Stimulated activated CD8-positive, alpha-beta memory T cell treated with anti-CD3 and anti-CD28 coated beads, Interleukin-15, amount 100 ng/mL, for 4 hours (primary cell): Measurements from ENCODE around the gene NACAD.

Experiments used
- DNase-seq, 2 donors: peaks; one replicate each; pipeline ENCODE4 v3.0.0-alpha.2; 2020; ENCODE audit warnings: low read depth in 2 of 2

NACAD gene

GRCh38 chr7:45073786-45074527, 14.8 kb downstream of the NACAD start:
- DNase-seq = no peak

DNA sequence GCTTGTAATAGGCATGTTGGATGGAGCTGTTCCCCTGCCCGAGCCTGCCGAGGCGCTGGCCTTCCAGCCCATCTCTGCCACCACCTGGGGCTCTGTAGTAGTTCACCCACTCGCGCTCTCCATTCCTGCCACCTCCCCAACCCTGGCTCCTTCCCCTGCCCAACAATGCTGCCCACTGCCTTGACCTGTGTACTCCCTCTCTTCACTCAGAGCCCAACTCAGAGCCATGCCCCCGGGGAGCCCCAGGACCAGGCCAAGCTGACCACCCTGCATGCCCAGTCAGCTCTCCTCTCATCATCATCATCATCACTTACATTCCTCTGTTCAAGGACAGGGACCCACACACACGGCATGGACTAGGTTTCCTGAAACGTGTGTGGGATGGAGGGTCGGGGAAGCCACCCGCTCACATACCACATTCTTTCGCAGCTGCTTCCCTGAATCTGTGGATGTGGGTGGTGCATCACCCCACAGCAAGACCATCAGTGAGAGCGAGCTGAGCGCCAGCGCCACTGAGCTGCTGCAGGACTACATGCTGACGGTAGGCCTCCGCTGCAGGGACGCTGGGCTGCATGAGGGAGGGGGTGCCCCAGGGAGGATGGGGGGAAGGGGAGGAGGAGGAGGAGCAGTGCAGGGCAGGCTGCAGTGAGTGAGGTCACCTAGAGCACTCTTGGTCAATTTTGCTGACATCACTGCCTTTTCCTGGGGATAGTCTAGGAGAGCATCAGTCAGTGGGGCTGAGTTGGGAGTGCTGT, 15.6 kb downstream of the NACAD start:
- DNase-seq = no peak

- no peak for DNase-seq
These were observed 16.4 kb downstream of the NACAD start for GRCh38 chr7:45072131-45073030.

GRCh38 chr7:45071528-45071927, 17.2 kb downstream of the NACAD start:
- no peak for DNase-seq

DNA sequence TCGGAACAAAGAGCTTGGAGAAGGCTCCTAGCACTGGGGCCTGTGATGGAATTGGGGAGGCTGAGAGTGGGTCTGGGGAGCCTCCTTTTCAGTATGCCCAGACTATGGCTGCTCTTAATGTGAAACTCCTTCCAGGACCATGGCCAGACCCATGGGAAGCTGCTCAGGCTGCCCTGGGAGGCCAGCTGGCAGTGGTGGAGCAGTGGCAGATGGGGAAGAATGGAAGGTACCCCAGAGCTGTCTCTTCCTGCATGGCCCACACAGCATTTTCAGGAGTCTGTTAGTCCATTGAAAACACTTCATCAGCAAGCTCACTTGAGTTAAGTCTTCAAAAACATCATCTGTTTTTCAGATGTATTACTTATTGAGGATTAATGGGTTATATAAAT, 18.5 kb downstream of the NACAD start:
- no peak for DNase-seq

- no peak for DNase-seq
These were observed 19.1 kb downstream of the NACAD start for GRCh38 chr7:45069444-45070253.

DNA sequence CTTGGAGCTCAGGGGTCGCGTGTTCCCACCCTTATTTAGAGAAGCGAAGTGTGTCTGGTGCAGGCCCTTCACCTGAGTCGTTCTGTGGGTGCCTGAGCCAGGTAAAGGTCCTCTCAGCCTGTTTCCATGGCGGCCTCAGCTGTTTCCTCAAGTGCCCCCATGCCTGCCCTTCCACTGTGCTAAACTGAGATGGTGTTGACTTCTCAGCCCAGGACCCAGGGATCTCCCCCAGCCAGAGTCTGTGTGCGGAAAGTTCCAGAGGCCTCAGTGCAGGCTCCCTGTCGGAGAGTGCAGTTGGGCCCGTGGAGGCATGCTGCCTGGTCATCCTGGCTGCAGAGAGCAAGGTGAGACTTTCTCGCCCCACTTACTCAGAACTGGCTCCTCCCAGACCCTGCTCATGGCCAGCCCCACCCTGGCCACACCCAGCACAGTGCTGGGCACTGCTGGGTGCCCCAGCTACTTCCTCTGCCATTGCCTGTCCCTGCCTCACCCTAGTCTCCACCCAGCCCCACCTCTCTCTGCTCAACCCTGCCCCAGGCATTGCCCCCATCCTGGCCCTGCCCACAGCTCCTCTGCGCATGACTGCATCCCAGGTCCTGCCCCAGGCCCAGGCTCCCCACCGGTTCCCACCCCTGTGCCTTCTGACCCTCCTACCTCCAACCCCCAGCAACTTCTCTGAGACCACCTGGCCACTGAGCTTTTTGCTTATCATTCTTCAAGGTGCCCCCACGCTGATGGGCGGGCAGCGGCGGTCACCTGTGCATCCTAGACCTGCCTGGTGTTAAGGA, 20.3 kb downstream of the NACAD start:
- DNase-seq = no peak

- no peak for DNase-seq
These were observed 21.2 kb downstream of the NACAD start for GRCh38 chr7:45067582-45067981.

DNA sequence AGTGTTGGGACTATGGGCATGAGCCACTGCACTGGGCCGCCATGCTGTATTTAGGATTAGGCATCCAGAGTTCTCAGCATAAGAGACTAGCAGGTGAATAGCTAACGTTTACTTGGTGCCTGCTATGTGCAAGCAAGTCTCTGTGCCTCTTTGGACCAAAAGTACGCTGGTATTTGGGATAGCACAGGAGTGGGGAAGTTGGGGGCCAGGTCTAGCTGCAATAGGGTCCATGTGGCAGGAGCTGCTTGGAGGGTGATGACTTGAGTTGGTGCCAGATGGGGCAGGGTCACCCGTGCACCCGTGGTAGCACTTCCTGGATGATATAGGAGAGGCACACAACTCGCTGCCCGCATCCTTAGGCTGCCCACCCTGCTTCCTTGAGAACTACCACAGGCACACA, 22.4 kb downstream of the NACAD start:
- DNase-seq = no peak

GRCh38 chr7:45065031-45065995, 23.5 kb downstream of the NACAD start:
- no peak for DNase-seq

- no peak for DNase-seq
These were observed 24.6 kb downstream of the NACAD start for GRCh38 chr7:45064047-45064725.

- no peak for DNase-seq
These were observed 26.9 kb downstream of the NACAD start for GRCh38 chr7:45061806-45062425.

GRCh38 chr7:45061352-45061751, 27.4 kb downstream of the NACAD start:
- no peak for DNase-seq

- DNase-seq = no peak
These were observed 28.5 kb downstream of the NACAD start for GRCh38 chr7:45060295-45060694.

DNA sequence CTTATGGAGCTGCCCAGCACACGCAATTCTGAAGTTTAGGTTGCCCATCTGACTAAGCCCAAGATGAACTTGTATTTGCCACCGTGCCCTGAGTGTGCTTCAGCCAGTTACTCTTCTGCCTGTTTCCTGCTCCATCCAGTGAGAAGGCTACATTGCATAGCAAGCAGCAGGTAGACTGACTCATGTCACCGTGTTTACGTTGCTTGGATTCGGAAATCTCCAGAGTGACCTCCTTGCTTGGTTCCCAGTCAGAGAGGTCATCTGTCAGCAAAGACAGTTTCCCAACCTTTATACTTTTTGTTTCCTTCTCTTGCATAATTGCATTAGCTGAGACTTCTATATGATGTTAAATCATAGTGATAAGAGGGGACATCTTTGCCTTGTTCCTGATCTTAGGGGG, 30.9 kb downstream of the NACAD start:
- DNase-seq = no peak

- DNase-seq = no peak
These were observed 33.1 kb downstream of the NACAD start for GRCh38 chr7:45055594-45056219.

DNA sequence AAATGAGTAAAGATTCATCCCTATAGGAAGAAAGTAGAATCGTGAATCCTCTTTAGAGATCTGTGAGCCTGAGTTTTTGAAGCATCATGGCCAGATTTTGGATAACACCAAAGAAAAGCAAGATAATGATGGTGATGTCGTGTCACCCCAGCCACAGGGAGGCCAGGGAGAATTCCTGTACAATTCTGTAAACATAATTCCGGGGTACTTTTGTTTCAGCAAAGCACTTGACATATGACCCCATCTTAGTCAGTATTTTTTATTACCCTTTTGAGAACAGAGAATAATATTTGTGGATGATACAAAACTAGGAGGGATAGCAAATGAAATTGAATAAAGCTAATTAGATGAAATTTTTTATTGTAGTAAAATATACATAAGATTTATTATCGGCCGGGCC, 33.8 kb downstream of the NACAD start:
- no peak for DNase-seq

DNA sequence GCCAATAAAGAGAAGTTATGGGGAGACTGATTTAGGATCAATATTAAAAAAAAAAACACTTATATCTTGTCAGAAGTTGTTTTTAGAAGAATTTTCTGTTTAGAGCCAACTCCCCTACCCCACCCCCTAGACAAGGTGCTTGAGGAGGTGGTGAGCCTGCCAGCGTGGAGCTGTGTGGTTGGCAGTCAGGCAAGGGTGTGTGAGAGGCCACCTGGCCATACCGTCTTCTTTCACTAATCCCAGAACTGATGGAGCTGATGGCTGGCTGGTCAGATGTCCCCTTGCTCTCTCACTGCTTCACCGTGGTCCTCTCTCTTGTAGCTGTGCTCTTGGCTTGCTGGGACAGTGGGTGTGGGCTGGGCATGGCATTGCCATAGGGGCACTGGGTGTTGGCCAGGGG, 34.3 kb downstream of the NACAD start:
- DNase-seq = no peak
